Gastroesophageal sphincter (tissue), 4 donors: Measurements from ENCODE around the gene SELENBP1. TPM values are rescaled to one million over a fixed set of nuclear protein-coding genes. Genes with fewer than 3 reads are reported as not detected.

Experiments used
- ATAC-seq: fragments of 150-250 bp; one replicate; pipeline ENCODE4 v1.9.1; 2016; ENCODE audit warnings: mild to moderate bottlenecking, moderate library complexity
- H3K27ac ChIP-seq, 4 donors: fragments of 200-600 bp; sonication (generic) in 3 of 4; 1 replicate in 3 of 4; 2 replicates in 1 of 4; pipeline ENCODE4 v1.5.1; 2016 to 2019
- H3K27me3 ChIP-seq: fragments of 200-600 bp; sonication (generic); one replicate; pipeline ENCODE4 v1.5.1; 2019
- H3K36me3 ChIP-seq, 2 donors: fragments of 200-600 bp; sonication (generic); one replicate each; pipeline ENCODE4 v1.5.1; 2019; ENCODE audit warnings: control low read depth in 1 of 2
- H3K4me1 ChIP-seq, 3 donors: fragments of 200-600 bp; sonication (generic); 1 replicate in 2 of 3; 2 replicates in 1 of 3; pipeline ENCODE4 v1.5.1; 2016 to 2019; ENCODE audit warnings: control low read depth in 2 of 3
- H3K4me3 ChIP-seq, 2 donors: fragments of 200-600 bp; sonication (generic); one replicate each; pipeline ENCODE4 v1.5.1; 2019; ENCODE audit warnings: mild to moderate bottlenecking in 1 of 2, moderate library complexity in 1 of 2
- H3K9me3 ChIP-seq, 3 donors: fragments of 200-600 bp; sonication (generic); one replicate each; pipeline ENCODE4 v1.5.1; 2017 to 2019; ENCODE audit warnings: control low read depth in 2 of 3
- CTCF ChIP-seq, 4 experiments: fragments of 200-600 bp in 2 of 4; fragments of 450-650 bp in 2 of 4; sonication (generic) in 1 of 4; IDR thresholded peaks; one replicate each; pipeline ENCODE4 v1.5.1; 2017 to 2019; ENCODE audit warnings: antibody characterized with exemption in 4 of 4, mild to moderate bottlenecking in 2 of 4, moderate library complexity in 2 of 4
- EP300 ChIP-seq: sonication (generic); formaldehyde crosslinking; IDR thresholded peaks from one replicate; pipeline ENCODE4 v1.6.1; 2017; ENCODE audit warnings: antibody characterized with exemption, mild to moderate bottlenecking
- POLR2A ChIP-seq, 2 donors: fragments of 450-650 bp; IDR thresholded peaks; one replicate each; pipeline ENCODE4 v1.6.1; 2017; ENCODE audit warnings: antibody characterized with exemption in 2 of 2, mild to moderate bottlenecking in 2 of 2, moderate library complexity in 1 of 2
- POLR2AphosphoS5 ChIP-seq: sonication (generic); formaldehyde crosslinking; IDR thresholded peaks from one replicate; pipeline ENCODE4 v1.6.1; 2017; ENCODE audit warnings: antibody characterized with exemption
- WGBS, 2 donors: methylation state at CpG; one replicate each; pipeline ENCODE4 v1.1.5; 2018; ENCODE audit warnings: low coverage in 1 of 2; 5-methylcytosine and 5-hydroxymethylcytosine counted together
- total RNA-seq, 4 donors: library from RNA; depleted of rRNA; stranded (reverse); fragments of >200 nt; gene quantifications; one replicate each; pipeline ENCODE4 v1.1.0, GENCODE V29; 2016

The SELENBP1 gene
- total RNA-seq, 4 donors from 2014 or later, result 52.8 to 251 (median 109) TPM

DNA sequence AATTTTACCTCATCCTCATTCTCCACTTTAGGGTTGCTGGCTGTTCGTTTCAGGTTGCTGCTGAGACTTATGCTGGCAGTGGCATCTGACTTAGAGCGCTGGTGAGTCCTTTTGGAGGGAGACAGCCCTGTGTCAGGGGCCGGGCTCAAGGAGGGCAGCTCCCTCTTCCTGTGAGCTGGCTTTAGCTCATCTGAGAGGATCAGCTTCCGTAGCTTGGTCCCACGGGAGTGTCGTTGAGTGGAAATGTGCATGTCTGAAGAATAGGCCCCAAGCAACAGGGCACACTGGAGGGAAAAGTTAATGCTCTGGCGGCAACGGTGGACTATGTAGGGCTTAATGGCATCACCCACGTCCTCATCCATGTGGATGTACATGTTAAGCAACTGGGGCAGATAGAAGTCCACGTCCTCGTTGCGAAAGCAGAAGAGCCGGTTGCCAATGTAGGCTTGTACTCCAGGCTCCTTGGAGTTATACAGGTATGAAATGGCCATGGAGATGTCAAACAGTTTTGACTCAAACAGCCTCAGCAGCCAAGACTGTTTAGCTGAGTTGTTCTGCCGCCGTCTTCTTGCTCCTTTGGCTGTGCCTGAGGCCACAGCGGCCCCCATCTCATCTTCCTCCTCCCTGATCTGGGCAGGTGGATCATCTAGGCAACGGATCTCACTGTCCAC lies 56.8 kb downstream of the SELENBP1 start:
- Histone ChIP-seq H3K4me1 (peaks cover 21 to 79% (median 26%) of the 10 kb centered on the region in 3 donors), H3K9me3 (no peaks in the 10 kb centered on the region)

More for the DNA sequence above, 56.8 kb downstream of the SELENBP1 start:
- Histone ChIP-seq H3K4me3 (no peak overlapping the region), H3K36me3 (peaks cover 0 to 94% of the 10 kb centered on the region in 2 donors), H3K27ac (peak overlapping the region in 1 of 4 donors; percentile 40), H3K27me3 (no peaks in the 10 kb centered on the region)
- TF ChIP-seq POLR2AphosphoS5 (no peak), POLR2A (IDR thresholded peaks at IDR 0.05) (no peak), CTCF (IDR thresholded peaks at IDR 0.05) (no peak), EP300 (no peak)
- 72% methylated on average over 7 of the region's 17 CpGs; no CpG with 5 or more reads in 1 of the 2 donors for WGBS, 2 donors
- no peak for ATAC-seq

Other genes starting within 250 kb of the SELENBP1 start
- gene SEMA6C, start 226.1 kb downstream of the SELENBP1 start, total RNA-seq, result 10 to 100 TPM in 1 of 4 donors, 1 to 10 TPM in 3; 6.1 to 13.9 (median 8.0) TPM
- 1 to 10 TPM in 3 of 4 donors, under 1 TPM in 1; 0.85 to 7.2 (median 4.4) TPM for gene TNFAIP8L2, start 216.1 kb downstream of the SELENBP1 start, total RNA-seq
- 10 to 100 TPM; 14.0 to 28.6 (median 14.4) TPM for gene LYSMD1, start 206.8 kb downstream of the SELENBP1 start, total RNA-seq
- 10 to 100 TPM; 18.7 to 32.0 (median 25.6) TPM for gene SCNM1, start 206.6 kb downstream of the SELENBP1 start, total RNA-seq
- gene TMOD4, start 196.7 kb downstream of the SELENBP1 start, total RNA-seq, result 1 to 10 TPM in 1 of 4 donors, not detected in 3; 2.2 TPM
- gene VPS72, start 182.5 kb downstream of the SELENBP1 start, total RNA-seq, result 10 to 100 TPM; 46.4 to 82.0 (median 66.5) TPM
- gene PIP5K1A, start 174.2 kb downstream of the SELENBP1 start, total RNA-seq, result 10 to 100 TPM; 42.8 to 80.1 (median 49.9) TPM
- 100 to 1,000 TPM; 163 to 184 (median 171) TPM for gene PSMD4, start 118.0 kb downstream of the SELENBP1 start, total RNA-seq
- 10 to 100 TPM; 18.4 to 27.6 (median 24.4) TPM for gene ZNF687, start 90.4 kb downstream of the SELENBP1 start, total RNA-seq
- 100 to 1,000 TPM in 2 of 4 donors, 10 to 100 TPM in 2; 95.0 to 104 (median 97.9) TPM for gene PI4KB, start 45.3 kb downstream of the SELENBP1 start, total RNA-seq
- gene RFX5, start 25.5 kb downstream of the SELENBP1 start, total RNA-seq, result 10 to 100 TPM; 32.6 to 66.1 (median 44.5) TPM
- gene PSMB4, start 26.9 kb upstream of the SELENBP1 start, total RNA-seq, result 100 to 1,000 TPM; 192 to 245 (median 232) TPM
- gene POGZ, start 86.8 kb upstream of the SELENBP1 start, total RNA-seq, result 10 to 100 TPM; 25.8 to 68.2 (median 47.3) TPM
- gene CGN, start 138.7 kb upstream of the SELENBP1 start, total RNA-seq, result 1 to 10 TPM in 1 of 4 donors, under 1 TPM in 3; 0.13 to 2.2 (median 0.29) TPM
- 10 to 100 TPM; 15.1 to 20.4 (median 17.5) TPM for gene TUFT1, start 167.6 kb upstream of the SELENBP1 start, total RNA-seq
- gene SNX27, start 239.3 kb upstream of the SELENBP1 start, total RNA-seq, result 10 to 100 TPM; 48.1 to 61.1 (median 53.8) TPM